KOPT-K1 (cell line): Measurements from ENCODE around the gene TMEM200C.

Experiments
- H3K27ac ChIP-seq: fragments of 200-600 bp; sonication (generic); 2 replicates; pipeline ENCODE4 v1.5.1; 2016; ENCODE audit warnings: antibody characterized with exemption, mild to moderate bottlenecking, low read depth, low read length; ENCODE audit not compliant: poor library complexity, severe bottlenecking
- H3K36me3 ChIP-seq: fragments of 200-600 bp; sonication (generic); 2 replicates; pipeline ENCODE4 v1.5.1; 2017; ENCODE audit warnings: antibody characterized with exemption, mild to moderate bottlenecking, low read length, moderate library complexity; ENCODE audit not compliant: insufficient read depth
- H3K9me3 ChIP-seq: fragments of 200-600 bp; sonication (generic); 2 replicates; pipeline ENCODE4 v1.5.1; 2017; ENCODE audit warnings: antibody characterized with exemption, low read length, mild to moderate bottlenecking; ENCODE audit not compliant: insufficient read depth, poor library complexity, severe bottlenecking

TMEM200C gene

DNA sequence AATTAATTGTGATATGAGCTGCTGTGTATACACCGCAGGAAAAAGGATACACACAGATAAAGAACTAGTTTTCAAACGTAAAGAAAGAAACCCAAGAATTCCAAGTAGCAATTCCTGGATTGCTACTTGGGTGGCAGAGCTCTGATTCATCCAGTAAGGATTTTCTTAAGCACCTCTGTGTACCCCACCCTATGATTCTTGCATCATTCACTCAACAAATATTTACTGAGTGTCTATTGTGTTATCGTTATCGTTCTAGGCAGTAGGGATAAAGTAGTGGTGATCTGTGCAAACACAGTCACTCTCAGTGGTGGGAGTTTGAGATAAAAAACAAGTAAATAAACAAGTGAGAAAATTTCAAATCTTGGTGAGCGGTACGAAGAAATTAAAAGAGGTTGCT, 4.9 kb upstream of the TMEM200C start:
- Histone ChIP-seq H3K27ac (no peak overlapping the region), H3K9me3 (no peaks in the 10 kb centered on the region)

DNA sequence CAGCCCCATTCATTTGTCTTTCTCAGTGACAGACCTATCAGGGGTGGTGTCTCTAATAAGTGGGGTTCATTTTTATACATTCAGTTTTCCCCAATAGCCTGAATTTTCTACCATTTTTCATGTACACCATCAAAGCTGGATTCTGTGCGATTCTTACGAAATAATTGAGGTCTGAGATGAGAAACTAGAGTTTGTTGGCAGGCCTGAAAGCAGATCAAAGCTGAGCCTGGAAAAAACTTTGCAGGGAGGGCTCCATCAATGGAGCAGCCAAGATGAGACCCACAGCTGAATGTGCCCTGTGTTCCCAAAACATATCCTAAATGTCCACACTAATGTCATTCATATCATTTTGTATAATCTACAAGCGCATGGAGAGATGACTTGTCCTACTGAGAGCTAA, 4.5 kb upstream of the TMEM200C start:
- H3K27ac ChIP-seq: no peak overlapping the region
- no peaks in the 10 kb centered on the region for H3K36me3 ChIP-seq
- H3K9me3 ChIP-seq: no peaks in the 10 kb centered on the region

More for the DNA sequence above, 4.9 kb upstream of the TMEM200C start:
- no peaks in the 10 kb centered on the region for H3K36me3 ChIP-seq

DNA sequence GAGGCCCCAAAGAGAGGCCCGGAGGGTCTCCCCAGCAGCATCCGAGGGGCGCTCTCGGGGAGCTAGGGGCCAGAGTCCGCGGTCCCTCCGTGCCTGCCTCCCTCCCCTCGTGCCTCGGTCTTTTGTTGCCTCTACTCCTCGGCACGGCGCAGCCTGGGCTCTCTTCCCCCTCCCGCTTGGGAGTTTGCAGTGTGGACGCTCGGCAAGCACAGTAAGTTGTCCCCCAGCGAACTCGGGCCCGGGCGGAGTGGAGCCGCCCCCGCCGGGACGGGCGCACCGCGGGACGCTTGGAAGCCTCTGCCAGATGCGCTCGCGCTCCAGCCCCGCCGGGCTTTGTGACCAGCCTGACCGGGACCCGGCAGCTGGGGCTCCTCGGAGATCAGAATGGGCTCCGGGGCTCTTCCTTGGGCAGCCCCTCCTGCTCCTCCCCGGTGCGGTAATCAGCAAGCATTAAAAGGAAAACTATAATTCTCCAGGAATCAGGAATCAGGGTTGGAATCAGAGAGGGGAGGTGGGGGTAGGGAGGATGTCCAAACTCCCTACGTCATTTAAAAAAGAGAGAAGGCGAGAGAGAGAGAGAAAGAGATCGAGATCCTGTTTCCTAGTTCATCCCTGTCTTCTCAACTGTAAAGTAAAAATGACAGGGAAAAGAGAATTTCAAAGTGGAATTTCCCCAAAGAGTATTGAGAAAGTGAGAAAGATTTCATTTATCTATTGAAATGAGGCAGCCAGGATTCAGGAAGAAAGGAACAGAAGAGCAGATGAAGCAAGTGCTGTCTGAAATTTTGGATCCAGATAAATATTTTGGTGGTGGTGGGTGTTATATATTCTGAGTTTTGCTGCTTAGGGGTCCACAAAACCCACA, 786 bp upstream of the TMEM200C start:
- no peaks in the 10 kb centered on the region for H3K9me3 ChIP-seq
- no peaks in the 10 kb centered on the region for H3K36me3 ChIP-seq
- no peak overlapping the region for H3K27ac ChIP-seq

DNA sequence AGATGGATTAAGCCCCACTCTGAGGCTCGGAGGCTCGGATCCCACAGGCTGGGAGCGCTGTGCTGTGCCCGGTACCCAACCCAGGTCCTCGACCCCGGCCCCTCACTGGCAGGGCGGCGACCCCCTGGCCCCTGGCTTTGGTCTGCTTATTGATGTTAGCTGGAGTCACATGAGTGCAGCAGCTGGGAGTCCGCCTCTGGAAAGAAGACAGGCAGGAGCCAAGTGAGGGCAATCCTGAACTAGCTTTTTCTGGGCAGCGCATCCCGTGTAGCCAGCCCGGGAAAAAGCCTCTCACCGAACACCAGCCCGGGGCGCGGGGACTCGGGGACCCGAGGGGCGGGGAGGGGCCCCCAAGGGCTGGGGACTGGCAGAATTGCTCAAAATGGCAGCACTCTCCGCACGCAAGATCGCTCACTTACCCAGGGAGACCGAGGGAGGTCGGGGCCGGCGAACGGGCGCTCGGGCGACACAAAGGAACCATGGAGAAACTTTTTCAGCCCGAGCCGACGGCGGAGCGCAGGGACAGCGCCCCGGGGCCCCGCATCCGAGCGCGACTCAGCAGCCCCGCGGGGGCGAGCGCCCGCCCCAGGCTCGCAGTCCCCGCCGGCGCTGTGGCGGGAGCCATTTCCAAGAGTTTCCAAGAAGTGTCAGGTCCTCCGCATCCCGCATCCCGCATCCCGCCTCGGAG, 567 bp downstream of the TMEM200C start:
- H3K27ac ChIP-seq: no peak overlapping the region

DNA sequence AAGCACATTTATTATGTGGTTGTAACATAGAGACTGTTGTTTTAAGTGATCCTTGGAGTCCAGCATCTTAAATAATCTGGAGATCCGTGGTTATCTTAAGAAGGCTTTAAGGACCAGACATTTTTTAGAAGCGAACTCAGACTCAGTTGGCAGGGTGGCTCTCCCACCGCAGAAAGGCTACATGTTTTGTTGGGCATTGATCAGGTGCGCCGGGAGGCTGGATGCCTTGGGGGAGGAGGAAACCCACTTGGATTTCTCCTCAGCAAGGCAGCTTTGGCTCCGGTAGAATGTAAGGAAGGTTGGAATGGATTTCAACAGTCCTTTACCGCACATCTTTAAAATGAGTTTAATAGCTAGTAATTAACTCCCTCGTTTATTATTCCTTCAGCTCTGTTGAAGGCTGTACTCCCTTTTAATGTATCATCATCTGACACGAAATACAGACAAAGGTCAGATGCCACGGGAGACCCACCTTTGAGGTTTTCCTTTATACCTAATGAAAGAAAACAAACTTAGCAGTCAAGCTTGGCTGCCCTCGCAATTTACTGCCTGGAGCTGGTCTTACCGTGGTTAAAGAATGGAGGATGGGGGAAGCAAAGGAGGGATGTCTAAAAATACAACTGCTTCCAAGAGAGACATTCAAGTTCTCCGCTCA, 1.2 kb downstream of the TMEM200C start:
- Histone ChIP-seq H3K36me3 (no peaks in the 10 kb centered on the region), H3K27ac (no peak overlapping the region), H3K9me3 (no peaks in the 10 kb centered on the region)

More for the DNA sequence above, 567 bp downstream of the TMEM200C start:
- Histone ChIP-seq H3K36me3 (no peaks in the 10 kb centered on the region), H3K9me3 (no peaks in the 10 kb centered on the region)

DNA sequence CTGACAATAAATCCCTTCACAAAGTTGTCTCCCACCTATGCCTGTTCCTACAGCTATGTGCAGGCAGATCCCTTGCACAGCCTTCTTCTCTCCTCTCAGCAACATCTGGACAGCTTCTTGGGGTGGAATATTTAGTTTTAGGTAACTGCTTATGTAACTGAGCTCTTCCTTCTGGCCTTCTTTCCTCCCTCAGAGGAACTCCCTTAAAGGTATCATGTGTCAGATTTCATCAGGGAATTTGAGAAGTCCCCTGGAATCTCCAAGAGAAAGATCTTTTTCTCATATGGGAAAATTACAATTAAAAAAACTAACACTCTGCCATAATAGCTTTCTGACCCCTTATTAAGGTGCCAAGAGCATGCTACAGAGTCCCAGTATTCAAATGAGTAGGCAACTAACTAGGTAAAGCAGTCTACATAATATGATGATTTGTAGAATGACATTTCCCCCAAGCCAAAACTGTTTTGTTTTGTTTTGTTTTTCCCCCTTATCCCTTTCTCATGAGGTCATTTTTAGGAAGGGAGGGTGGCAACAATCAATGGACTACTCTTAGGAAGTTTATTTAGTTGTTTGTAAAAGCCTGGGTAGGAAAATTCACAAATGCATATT, 2.4 kb downstream of the TMEM200C start:
- Histone ChIP-seq H3K9me3 (no peaks in the 10 kb centered on the region), H3K27ac (no peak overlapping the region)

DNA sequence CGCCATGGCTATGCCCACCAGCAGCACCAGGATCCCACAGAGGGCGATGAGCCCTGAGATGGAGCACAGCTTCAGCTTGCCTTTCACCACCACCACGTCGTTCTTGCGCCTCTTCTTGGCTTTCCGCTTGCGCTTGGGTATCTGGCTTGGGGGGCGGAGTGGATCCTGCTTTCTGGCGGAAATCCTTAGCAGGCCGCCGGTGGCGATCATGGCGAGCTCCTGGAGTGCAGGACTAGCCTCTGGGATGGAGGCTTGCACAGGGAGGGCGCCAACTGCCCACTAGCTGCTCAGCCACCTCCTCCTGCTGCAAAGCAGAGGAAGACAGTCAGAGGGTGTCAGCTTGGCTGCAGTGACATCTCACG, 3.5 kb downstream of the TMEM200C start:
- Histone ChIP-seq H3K9me3 (no peaks in the 10 kb centered on the region), H3K36me3 (no peaks in the 10 kb centered on the region), H3K27ac (no peak overlapping the region)

More for the DNA sequence above, 2.4 kb downstream of the TMEM200C start:
- H3K36me3 ChIP-seq: no peaks in the 10 kb centered on the region

DNA sequence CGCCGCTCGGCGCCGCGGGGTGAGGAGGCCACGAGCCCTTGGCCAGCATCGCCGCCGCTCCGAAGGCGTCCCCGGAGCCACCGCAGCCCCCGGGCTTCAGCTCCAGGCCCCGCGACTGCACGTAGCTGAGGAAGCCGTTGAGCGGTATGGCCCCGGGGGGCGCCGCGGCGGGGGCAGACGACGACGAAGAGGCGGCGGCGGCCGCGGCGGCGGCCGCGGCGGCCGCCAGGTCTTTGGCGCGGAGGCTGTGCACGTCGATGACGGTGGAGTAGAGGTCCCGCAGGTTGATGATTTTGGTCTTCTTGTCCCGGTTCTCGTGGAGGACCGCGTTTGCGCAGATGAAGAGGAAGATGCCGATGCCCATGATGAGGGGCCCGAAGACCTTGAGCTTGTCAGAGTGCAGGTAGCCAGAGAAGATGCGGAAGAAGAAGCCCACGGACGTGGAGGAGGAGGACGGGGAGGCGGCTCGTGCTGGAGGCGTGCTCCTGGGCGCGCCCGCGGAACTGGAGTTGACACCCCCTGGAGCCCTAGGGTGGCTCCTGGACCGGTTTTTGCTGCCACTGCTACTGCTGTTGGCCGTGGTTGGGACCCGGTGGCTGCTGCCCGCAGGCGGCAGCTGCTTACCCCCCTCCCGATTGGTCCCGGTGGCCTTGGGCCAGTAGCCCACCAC, 4.0 kb downstream of the TMEM200C start:
- H3K27ac ChIP-seq: no peak overlapping the region
- H3K36me3 ChIP-seq: no peaks in the 10 kb centered on the region
- no peaks in the 10 kb centered on the region for H3K9me3 ChIP-seq

DNA sequence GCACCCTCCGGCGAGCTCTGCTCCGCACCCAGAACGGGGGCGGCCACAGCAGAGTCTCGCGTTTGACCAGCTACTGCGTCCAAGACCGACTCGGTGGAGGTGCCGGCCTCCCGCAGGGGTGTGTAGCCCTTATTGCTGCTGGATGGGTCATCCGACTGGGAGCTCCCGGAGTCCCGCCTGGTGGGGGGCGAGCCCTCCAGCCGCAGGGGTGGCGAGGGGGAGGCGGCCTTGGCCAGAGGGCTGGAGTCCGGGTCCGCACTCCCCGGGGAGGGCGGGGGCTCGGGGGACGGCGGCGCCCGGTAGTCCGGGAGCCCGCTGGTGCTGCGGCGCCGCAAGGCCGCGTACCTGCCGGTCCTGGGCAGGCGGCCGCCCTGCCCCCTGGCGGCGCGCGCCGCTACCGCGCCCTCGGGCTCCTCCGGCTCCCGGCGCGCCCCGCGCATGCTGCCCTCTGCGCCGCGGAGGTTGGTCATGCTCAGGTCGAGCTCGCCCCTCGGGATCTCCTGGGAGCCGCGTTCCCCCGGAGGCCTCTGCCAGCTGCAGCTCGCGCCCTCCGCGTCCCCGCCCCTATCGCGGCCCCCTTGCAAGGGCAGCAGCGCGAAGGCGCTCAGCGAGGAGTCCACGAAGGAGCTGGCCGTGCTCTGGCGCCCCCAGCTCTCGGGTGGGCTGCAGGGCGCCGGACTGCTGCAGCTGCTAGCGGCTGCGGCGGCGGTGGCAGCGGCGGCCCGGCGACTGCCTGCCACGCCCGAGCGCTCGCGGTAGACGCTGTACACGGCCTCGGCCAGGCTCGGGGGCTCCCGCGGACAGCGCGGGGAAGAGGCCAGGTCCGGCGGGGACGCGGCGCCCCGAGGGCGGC, 4.8 kb downstream of the TMEM200C start:
- Histone ChIP-seq H3K36me3 (no peaks in the 10 kb centered on the region), H3K27ac (no peak overlapping the region)

DNA sequence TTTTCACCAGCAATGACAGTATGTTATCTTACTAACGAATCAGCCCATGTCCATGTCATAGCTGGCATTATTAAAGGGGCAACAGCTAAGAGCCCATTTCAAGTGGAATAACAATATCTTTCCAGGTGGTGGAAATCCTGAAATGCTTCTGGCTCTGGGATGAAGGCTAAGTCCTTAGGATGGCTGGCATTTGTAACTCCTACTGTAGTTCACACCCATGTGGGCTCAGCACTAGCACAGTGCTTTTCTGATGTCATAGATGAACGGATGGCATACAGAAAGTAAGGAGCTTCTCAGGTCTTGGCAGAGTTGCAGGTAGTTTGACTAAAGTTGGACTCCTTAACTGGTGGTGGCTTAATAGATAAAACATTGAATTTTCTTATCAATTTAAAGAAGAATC, 10.0 kb downstream of the TMEM200C start:
- H3K27ac ChIP-seq: no peak overlapping the region
- H3K9me3 ChIP-seq: no peaks in the 10 kb centered on the region
- no peaks in the 10 kb centered on the region for H3K36me3 ChIP-seq

More for the DNA sequence above, 4.8 kb downstream of the TMEM200C start:
- H3K9me3 ChIP-seq: no peaks in the 10 kb centered on the region

DNA sequence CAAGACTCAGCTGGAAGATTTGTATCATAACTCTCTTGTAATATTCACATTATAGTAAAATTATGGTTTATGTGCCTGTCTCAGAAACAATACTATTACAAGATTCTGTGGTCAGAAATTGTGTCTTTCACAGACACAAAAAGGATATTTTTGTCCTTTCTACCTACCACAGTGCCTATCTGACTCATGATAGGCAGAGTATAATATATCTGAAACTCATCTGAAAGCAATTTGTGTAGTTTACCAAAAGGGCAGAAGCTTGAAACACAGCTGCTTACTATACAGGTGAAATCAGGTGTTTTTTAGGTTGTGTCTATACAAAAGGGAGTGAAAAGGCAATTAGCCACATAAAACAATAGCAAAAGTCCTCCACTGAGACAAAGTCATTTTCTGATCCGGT, 10.9 kb downstream of the TMEM200C start:
- Histone ChIP-seq H3K9me3 (no peaks in the 10 kb centered on the region), H3K27ac (no peak overlapping the region), H3K36me3 (no peaks in the 10 kb centered on the region)

DNA sequence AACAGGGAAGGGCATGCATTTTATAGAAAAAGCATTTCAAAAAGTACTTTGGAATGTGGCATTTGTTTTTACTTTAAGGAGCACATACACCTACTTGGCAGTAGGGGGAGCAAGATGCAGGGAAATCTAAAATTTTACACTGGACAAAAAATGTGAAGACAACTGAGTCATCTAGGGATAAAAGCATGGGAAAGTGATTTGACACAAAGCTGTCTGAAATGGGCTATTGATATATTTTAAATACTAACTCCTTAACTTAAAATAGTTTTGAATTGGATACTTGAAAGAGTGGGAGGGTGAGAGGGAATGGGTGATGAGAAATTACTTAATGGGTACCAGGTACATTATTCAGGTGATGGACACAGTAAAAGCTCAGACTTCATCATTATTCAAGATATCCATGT, 15.8 kb downstream of the TMEM200C start:
- Histone ChIP-seq H3K27ac (no peak overlapping the region), H3K9me3 (no peaks in the 10 kb centered on the region), H3K36me3 (no peaks in the 10 kb centered on the region)

DNA sequence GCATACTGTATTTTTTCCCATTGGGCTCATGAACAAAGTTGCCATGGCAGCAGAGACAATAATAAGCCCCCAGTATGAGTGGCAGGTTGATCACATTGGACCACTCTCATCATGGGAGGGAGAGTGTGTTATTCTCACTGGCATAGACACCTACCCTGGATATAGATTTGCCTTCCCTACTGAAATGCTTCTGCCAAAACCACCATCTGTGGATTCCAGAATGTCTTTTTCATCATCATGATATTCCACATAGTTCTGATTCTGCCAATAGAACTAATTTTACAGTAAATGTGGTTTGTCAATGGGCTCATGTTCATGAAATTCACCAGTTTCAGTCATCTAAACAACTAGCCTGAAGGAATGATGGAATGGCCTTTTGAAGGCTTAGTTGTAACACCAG, 18.4 kb downstream of the TMEM200C start:
- Histone ChIP-seq H3K36me3 (no peaks in the 10 kb centered on the region), H3K9me3 (no peaks in the 10 kb centered on the region), H3K27ac (no peak overlapping the region)

DNA sequence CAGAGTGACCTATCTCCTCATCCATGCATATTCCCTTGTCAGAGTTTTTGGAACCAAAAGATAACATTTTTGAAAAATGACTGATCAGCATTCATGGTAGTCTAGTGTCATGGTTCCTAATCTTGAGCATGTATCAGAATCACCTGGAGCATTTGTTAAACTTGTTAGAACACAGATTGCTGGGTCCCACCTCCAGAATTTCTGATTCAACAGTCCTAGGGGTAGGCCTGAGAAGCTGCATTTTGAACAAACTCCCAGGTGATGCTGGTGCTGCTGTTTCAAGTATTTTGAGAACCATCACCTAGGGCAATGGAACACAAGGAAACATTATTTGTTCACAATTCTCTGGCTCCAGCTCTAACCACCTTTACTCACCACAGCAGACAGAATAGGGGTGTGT, 21.0 kb downstream of the TMEM200C start:
- H3K9me3 ChIP-seq: no peaks in the 10 kb centered on the region
- H3K36me3 ChIP-seq: no peaks in the 10 kb centered on the region
- no peak overlapping the region for H3K27ac ChIP-seq
